Limb (tissue), 2 donors: ENCODE measurements around the gene HS6ST3.

Experiments
- DNase-seq, 2 donors: peaks; one replicate each; pipeline ENCODE4 v3.0.0-alpha.2; 2016; ENCODE audit errors: extremely low spot score in 2 of 2

The HS6ST3 gene

DNA sequence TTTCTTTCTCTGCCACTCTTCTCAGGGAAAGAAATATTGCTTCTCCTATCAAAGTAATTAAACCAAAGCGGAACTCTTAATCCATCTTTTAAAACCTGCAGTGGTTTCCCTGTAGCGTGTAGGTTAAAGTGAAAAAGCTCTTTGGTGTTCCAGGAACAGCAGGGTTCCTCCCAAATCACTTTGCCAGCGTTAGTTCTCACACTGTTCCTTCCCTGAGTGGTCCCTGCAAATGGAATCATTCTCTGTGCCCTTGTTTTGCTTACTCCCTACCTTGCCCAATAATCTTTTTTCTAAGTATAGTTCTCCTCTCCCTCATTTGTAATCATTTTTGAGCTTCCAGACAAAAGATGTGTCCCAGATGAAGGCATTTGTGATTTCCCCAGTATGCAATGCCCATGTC lies 207.5 kb downstream of the HS6ST3 start:
- no peak for DNase-seq

DNA sequence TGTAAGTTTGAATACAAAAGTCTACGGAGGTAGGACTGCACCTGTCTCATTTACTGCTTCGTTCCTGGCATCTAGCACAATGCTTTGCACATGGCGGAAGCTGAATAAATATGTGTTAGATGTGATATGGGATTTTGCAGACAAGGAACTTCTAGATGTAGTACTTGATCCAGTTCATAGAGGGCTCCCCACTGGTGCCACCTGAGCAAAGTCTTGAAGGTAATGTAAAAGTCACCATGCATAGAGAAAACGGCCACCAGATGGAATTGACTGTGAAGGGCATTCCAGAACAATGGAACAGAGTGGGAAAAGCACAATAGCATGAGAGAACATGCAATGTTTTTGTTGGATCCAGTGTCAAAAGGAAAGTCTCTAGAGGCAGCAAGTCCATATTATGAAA lies 209.3 kb downstream of the HS6ST3 start:
- no peak for DNase-seq

DNA sequence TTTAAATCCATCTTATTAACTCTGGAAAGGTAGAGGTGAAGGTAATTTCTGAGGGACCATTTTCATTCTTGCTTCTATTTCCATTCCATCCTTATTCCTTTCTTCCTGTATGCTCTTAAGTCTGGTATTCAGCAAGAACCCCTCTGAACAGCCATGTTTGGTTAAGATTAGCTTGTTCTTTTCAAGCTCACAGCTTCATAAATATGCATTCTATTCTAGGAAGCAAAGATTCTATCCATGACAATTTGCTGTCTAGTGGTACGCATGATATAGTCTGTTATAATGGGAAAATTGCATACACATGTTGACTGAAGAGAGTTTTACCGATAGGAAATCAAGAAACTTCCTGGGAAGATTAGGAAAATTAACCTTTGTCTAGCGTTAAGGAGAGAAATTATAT lies 218.7 kb downstream of the HS6ST3 start:
- no peak for DNase-seq

DNA sequence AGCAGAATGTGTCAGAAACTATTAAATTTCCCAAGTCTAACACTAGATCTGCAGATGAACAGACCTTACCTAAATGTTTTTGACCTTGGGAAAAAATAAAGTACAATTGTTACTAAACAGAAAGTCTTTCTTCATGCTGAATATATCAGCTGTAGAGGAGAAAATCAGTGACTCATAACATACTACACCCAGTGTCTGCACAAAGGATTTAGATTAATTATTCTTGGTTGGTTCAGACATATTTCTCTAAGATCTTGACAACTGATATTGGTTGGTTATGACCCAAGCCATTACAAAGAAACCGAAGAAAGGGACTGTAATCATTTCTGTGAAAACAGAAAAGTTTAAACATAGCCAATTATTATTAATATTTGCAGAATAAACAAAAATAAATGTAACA lies 225.1 kb downstream of the HS6ST3 start:
- no peak for DNase-seq

DNA sequence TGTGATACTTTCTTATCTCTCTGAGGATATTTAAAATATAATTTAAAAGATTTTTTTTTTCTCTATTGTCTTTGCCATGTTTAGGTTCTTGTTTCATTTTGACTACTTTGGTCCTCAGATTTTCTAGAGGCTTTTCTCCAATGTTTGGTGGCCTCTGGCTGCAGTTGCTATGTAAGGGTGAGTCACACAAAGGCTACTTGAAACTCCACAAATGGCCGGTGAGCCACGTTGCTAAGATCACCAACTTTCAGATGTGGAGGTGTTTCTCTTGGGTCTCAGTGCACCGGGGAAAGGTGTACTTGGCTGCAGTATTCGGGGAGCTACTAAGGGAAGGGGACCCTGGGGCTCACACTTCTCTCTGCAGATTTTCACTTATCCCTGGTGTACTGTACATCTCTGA lies 248.1 kb downstream of the HS6ST3 start:
- DNase-seq: no peak

DNA sequence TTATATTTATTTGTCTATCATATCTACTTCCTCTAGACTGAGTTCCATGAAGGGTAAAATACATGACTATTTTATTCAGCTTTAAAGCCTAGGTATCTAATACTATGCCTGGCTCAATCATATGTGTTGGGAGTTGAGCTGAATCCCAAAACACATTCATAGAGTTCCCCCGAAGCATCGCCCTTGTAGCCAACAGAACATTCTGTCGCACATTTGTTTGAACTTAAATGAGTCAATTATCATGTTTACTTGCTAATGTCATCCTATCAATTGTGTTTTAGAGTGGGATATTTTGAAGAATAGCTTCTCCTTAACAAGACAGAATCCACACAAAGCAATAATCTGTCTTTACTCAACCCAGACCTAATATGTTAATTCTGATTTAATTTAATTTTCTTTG lies 252.4 kb downstream of the HS6ST3 start:
- DNase-seq: no peak

DNA sequence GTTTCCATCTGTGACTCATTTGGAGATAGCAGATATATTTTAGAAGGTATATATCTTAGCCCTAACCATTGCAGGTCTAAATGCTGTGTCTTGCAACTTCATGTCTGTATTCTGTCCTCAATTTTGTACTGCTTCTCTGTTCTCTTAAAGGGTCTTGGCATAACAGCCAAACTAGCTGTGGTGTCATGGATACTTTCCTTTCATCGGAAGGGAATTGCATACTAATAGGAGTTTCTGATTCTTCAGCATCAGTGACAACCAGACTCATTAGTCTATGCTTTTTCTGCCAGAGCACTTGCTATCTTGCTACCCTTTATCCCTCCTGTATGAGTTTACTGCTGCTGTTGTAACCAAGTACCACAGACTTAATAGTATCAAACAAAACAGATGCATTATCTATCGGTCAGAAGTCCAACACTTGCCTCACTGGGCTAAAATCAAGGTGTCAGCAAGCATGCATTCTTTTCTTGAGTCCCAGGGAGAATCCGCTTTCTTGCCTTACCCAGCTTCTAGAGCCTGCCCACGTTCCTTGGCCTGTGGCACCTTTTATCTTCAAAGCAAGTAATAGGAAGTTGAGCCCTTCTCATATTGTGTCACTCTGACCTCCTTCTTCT lies 253.1 kb downstream of the HS6ST3 start:
- no peak for DNase-seq

DNA sequence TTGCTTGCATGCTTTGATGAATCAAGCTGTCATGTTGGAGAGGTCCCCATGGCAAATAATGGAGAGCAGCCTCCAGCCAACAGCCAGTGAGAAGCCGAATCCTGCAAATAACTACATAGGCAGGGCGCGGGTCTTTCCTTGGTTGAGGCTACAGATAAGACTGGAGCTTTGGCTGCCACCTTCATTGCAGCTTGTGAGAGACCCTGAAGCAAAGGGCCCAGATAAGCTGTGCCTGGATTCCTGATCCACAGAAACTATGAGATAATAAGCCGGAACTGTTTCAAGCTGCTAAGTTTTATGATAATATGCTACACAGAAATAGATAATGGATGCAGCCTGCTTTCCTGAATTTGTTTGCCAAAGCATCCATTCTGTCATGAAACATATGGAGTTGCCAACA lies 257.0 kb downstream of the HS6ST3 start:
- no peak for DNase-seq

DNA sequence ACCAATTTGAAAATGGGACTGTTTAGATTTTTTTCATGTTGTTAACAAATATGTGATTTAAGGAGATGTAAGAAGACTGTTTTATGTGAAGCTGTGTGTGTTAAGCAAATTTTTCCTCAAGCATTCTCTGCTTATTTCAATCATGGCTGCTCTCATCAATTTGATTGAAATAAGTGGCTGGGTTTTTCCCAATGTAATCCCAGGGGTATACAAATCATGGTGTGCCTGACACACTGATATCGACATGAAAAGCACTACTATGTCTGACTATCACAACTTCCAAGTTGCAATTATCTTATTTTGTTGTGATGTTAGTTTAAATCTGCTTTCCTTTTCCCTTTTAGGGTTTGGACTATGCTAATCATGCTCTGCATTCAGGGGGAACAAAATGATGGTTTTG lies 283.7 kb downstream of the HS6ST3 start:
- no peak for DNase-seq

DNA sequence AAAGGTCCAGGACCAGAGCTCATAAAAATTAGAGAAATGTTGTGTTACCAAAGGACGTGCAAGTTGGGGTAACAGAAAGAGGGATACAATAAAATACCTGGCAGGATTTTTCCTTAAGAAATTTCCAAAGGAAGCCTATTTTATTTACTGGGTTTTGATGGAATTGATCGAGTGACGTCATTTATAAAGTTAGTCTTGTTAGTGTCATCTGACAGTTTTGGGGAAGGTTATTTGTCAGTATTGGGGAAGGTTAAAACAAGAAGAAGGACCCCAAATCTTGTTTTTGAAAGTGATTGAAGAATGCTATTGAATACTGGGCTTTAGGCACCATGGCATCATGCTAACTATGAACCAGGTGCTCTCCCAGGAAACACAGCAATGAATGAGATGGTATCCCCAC lies 287.9 kb downstream of the HS6ST3 start:
- DNase-seq: no peak

DNA sequence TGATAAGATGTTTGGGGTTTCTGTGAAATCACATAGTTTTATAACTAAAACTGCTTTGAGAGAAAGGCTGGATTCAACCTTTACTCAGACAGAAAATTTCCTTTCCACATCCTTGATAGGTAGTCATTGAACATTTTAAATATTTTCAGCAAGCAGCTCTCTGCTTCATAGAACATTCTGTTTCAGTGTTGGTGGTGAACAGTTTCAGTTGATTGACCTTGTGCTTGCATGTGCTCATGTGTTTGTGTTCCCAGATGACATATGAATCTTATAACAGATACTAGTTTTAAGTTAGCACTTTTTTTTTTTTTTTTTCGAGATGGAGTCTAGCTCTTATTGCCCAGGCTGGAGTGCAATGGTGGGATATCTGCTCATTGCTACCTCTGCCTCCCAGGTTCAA lies 290.1 kb downstream of the HS6ST3 start:
- DNase-seq: no peak

DNA sequence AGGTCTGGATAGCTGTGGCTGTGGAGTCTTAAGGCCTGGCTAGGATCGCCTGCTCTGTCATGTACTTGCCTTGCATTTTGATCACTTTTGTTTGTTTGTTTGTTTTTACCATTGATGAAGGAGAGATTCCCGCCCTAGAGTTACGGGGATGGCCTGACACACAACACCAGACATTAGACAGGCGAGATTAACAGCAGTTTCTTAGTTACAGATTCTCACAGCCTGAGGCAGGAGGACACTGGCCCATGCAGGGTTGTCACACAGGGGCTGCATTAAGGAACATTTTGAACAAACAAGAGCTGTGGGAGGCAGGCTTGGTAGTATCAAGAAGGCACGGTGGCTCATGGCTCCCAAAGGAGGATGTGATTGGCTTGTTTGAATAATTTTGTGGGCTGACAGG lies 291.8 kb downstream of the HS6ST3 start:
- no peak for DNase-seq

DNA sequence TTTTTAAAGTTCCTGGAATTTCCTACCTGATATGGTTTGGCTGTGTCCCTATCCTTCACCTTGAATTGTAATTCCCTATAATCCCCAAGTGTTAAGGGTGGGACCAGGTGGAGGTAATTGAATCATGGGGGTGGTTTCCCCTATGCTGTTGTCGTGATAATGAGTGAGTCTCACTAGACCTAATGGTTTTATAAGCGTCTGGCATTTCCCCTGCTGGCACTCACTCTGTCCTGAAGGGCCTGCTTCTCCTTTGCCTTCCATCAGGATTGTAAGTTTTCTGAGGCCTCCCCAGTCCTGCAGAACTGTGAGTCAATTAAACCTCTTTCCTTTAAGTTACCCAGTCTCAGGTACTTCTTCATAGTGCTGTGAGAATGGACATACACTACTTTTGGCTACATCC lies 298.7 kb downstream of the HS6ST3 start:
- no peak for DNase-seq

DNA sequence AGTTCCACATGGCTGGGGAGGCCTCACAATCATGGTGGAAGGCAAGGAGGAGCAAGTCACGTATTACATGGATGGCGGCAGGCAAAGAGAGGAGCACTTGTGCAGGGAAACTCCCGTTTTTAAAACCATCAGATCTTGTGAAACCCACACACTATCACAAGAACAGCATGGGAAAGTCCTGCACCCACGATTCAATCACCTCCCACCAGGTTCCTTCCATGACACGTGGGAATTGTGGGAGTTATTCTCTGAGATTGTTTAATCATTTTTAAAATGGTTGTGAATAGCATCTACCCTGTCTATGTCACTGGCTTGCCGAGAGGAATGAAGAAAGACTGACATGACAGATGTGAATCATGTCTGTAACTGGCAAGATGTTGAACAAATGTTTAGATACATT lies 301.7 kb downstream of the HS6ST3 start:
- DNase-seq: no peak

DNA sequence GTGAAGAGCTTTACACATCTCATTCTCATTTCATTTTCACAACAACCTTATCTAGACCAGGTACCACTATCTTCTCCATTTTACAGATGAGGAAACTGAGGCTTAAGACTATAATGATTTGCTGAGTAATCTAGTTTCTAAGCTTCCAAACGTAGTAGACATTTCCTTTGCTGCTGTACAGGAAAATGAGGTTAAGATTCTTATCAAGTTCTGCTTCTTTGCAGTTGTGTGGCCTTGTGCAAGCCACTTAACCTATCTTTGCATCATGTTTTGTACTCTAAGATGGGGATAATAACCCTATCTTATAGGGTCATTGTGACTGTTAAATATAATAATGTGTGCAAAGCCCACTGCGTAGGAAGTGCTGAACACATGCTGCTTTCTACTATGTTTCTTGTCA lies 307.9 kb downstream of the HS6ST3 start:
- no peak for DNase-seq

DNA sequence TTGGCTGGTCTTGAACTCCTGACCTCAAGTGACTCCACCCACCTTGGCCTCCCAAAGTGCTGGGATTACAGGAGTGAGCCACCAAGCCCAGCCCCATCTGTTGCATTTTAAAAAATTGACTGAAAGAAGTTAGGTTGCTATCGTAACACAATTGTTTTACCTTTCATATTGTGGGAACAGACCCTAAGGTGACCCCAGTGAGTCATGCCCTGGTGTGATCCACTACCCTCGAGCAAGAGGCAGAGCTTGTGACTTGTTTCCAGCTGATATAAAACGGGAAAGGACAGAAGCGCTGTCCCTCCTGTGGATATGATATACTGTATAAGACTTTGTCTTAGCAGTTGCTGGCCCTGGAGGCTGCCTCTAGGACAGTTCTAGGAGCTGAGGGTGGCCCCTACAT lies 308.6 kb downstream of the HS6ST3 start:
- DNase-seq: no peak

DNA sequence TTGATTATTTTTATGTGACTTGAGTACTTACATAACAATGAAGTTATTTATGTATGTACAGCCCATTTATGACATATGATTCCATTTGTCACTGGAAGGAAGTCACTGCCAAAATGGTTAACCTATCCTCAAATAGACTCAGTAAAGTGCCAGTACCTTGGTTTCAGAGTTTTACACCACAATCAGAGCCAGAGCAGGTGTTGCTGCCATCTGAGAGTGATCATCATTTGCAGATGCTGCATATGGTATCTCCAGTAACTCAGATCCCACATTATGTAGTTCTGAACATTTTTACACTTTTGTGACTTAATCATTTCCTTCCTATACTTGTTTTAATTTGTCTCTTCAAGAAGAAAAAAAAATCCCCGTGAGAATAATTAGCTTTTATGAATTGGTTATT lies 313.3 kb downstream of the HS6ST3 start:
- no peak for DNase-seq

DNA sequence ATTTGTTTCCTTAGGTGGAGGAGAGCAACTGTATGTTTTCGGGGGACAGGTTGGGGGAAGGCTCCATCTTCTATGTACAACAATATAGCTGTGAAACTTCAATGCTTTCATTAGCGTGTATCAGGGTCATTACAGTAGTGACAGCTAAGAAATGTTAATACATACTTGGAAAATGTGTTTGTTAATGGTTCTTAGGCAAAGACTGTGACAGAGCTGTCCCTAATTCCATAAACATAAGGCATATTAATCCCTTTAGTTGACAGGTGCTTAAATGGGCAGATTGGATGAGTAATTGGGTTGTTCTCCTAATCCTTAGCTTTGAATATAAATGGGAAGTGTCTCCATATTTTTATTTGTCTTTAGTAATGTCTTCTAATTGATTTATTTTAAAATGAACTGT lies 313.7 kb downstream of the HS6ST3 start:
- DNase-seq: no peak

DNA sequence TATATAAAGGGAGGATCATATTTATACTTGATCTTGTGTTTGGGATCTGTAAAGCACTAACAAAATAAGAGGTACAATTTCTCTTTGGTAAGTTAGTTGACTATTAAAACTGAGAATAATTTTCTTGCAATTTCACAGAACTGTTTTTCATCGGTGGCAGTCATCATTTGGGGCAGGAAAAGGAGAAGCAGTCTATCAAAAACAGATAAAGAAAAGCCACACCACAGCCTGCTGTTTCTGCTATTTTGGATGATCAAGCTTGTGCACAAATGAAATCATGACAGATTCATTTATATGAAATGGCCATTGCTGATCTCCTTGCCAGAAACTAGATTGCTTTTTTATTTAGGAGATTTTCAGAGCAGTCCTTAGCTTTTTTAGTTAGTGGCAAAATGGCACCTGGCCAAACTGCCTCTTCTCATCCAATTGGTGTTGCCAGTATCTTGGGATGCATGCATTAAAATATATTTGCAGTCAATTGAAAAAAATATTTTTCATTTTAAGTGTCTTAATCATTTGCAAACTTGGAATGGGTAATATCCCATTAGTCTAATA lies 326.0 kb downstream of the HS6ST3 start:
- DNase-seq: no peak

DNA sequence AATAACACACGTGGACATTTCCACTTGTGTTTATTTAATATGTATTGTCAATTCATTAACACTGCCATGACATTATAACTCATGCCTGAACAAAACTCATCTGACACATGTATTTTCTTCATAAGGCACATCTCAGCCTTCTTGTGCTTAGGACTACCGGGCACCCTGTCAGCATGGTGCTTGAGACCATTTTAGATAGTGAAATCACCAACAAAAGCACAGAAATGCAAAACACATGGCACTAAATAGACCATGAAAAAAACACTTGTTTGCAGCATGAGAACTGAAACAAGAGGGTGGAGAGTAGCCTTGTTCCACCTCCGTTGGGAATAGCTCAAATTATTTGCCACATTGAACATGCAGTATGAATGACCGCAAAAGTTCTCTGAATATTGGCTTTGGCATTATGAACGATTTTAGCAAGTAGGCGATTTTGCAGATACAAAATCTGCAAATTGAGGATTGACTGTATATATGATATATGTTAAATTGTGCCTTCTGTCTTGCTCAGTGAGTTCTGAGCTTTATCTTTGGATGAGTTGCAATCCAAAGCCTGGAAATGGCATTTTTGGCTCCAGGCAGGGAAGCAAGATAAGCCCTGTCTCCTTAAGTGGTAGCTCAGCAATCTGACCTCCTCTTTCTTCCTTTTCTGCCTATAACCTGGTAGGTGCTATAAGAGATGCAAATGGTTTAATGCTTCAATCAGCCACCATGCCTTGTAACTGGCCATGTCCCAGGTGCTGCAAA lies 328.2 kb downstream of the HS6ST3 start:
- no peak for DNase-seq

DNA sequence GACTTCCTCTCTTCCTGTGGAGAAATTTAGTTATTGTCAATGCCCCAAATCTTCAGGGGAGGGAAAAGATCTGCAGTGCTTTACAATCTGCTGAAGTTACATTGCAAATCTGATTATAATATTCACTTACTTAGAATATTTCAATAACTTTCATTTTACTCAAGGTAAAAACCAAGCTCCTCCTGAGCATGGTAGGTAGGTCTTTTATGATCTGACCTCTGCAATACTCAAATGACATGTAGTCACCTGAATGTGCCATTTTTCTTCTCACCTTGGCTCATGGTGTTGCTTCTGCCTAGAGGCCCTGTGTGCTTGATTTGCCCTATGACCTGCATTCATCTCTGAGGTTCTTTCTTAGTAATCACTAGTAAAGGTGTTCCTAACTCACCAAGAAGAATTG lies 331.4 kb downstream of the HS6ST3 start:
- DNase-seq: no peak

DNA sequence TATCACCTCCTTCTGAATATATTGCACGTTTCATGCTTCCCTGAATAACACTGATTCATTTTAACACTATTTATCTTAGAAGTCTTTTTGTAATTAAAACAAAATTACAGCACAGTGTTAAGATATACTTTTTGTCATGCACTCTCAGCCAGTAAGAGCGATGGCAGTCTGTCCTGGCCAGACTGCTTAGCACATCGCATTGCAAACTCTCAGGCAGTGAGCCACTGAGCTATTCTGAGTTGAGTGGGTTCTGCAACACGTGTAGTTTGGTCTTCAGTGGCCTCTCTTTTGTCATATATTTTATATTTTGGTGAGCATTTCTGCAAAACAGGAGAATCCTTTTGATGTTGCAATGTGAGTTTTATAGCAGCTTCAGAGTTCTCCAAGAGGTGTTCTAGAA lies 332.1 kb downstream of the HS6ST3 start:
- no peak for DNase-seq

DNA sequence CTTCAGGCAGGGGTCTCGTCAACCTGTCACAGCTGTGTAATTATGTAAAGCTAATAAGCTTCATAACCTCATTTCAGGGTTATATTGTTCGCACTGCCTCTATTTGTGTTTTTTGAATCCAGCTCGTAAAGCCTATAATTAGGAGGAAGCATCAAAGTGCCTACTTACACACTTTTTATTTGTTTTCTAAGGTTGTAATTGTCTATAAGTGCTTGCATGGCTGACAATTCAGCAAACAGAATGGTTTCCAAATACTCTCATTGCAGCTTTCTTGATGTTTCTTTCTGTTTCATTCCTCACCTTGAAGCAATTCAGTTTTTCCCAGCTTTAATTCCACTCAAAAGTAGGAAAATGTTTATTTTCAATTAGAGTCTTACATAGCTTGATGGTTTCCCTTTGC lies 336.3 kb downstream of the HS6ST3 start:
- no peak for DNase-seq
